DOHH2 (cell line): ENCODE results near the gene RABGEF1.

Experiments
- EZH2phosphoT487 ChIP-seq: fragments of 200-600 bp; sonication (generic); IDR thresholded peaks from 2 replicates; pipeline ENCODE4 v1.6.1; 2017; ENCODE audit warnings: borderline replicate concordance, mild to moderate bottlenecking, antibody characterized with exemption, low read length, moderate library complexity, mixed read lengths
- TF ChIP-seq, protein P1 (sequence below): fragments of 200-600 bp; sonication (generic); IDR thresholded peaks from one replicate; pipeline ENCODE4 v1.5.1; 2014; ENCODE audit warnings: antibody characterized with exemption, mild to moderate bottlenecking, low read depth, low read length; ENCODE audit not compliant: poor library complexity, severe bottlenecking

DNA sequence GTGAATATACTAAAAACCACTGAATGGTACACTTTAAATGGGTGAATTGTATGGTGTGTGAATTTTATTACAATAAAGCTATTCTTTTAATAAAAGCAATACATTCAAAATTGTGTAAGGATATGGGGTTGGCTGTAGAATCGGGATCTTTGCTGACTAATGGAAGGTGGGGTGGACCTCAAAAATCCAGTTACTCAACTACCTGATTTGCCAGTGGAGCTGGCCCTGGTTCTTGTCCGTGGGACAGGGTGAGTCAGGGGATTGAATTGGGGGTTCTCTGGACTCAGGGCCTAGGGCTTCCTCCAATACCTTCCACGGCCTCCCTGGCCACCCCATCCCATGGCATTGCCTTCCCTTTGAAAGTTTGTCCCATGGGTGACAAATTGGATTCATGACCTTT is 13.5 kb upstream of the RABGEF1 start:
- TF ChIP-seq, protein P1, sequence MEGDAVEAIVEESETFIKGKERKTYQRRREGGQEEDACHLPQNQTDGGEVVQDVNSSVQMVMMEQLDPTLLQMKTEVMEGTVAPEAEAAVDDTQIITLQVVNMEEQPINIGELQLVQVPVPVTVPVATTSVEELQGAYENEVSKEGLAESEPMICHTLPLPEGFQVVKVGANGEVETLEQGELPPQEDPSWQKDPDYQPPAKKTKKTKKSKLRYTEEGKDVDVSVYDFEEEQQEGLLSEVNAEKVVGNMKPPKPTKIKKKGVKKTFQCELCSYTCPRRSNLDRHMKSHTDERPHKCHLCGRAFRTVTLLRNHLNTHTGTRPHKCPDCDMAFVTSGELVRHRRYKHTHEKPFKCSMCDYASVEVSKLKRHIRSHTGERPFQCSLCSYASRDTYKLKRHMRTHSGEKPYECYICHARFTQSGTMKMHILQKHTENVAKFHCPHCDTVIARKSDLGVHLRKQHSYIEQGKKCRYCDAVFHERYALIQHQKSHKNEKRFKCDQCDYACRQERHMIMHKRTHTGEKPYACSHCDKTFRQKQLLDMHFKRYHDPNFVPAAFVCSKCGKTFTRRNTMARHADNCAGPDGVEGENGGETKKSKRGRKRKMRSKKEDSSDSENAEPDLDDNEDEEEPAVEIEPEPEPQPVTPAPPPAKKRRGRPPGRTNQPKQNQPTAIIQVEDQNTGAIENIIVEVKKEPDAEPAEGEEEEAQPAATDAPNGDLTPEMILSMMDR = no peak
- TF ChIP-seq EZH2phosphoT487 = no peak
